Spinal cord (tissue), 10 donors: ENCODE data around the gene USP9Y. TPM values are rescaled to one million over a fixed set of nuclear protein-coding genes. Genes with fewer than 3 reads are reported as not detected.

Experiments
- DNase-seq, 6 donors: peaks; one replicate each; pipeline versions ENCODE4 v3.0.0 to v3.0.0-alpha.2; 2013 to 2015; ENCODE audit warnings: low spot score in 6 of 6, low read depth in 4 of 6
- H3K27ac ChIP-seq: one replicate; pipeline ENCODE4 v1.5.1; 2013; ENCODE audit warnings: low read depth, low read length, control low read depth
- H3K27me3 ChIP-seq: one replicate; pipeline ENCODE4 v1.6.1; 2013; ENCODE audit warnings: low read length; ENCODE audit not compliant: control insufficient read depth, insufficient read depth
- H3K36me3 ChIP-seq: one replicate; pipeline ENCODE4 v1.6.1; 2013; ENCODE audit warnings: low read length; ENCODE audit not compliant: control insufficient read depth, insufficient read depth
- H3K4me1 ChIP-seq: one replicate; pipeline ENCODE4 v1.6.1; 2013; ENCODE audit warnings: low read length; ENCODE audit not compliant: control insufficient read depth, insufficient read depth
- H3K4me3 ChIP-seq: one replicate; pipeline ENCODE4 v1.5.1; 2013; ENCODE audit warnings: low read depth, low read length, control low read depth
- H3K9me3 ChIP-seq: one replicate; pipeline ENCODE4 v1.6.1; 2013; ENCODE audit warnings: low read length; ENCODE audit not compliant: control insufficient read depth, insufficient read depth
- WGBS: methylation state at CpG from one replicate; pipeline ENCODE4 v1.1.5; 2013; ENCODE audit warnings: missing lambda C conversion rate; ENCODE audit not compliant: insufficient coverage; 5-methylcytosine and 5-hydroxymethylcytosine counted together
- polyA plus RNA-seq, 2 donors: library from polyadenylated mRNA; unstranded; fragments of 120-200 nt; gene quantifications; one replicate each; pipeline ENCODE4 v1.2.1, GENCODE V29; 2013; ENCODE audit not compliant: insufficient read length in 2 of 2
- total RNA-seq, 2 donors: library from RNA; depleted of rRNA in 1 of 2; stranded (reverse); fragments of 120-200 nt in 1 of 2; fragments of >200 nt in 1 of 2; gene quantifications; one replicate each; pipeline versions ENCODE4 v1.2.3 to v1.2.4, GENCODE V29; 2013 to 2014
- donor health status: healthy.

The USP9Y gene
- total and polyA plus RNA-seq, 4 donors = 44.2 to 55.4 TPM; not detected in 2

DNA sequence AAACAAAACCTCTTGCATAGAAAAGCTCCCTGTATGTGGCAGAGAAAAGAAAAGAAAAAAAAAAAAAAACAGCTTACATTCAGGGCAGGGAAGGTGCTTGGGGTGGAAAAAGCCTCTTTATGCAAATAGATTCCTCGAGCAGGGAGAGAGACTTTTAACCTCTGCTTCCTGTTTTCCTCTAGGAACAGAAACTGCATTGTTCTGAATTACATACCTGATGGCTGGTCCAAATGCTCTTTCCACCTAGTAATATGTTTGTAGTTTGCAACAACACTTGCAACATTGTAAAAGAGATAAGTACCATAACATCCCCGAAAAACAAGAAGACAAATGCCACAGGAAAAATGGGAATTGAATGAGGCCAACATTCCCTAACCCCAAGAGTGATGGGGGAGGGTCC is 944 bp upstream of the USP9Y start:
- whole genome bisulfite sequencing = no CpG with 5 or more reads among the region's 2 CpGs

GRCh38 chrY:12702174-12702573 is 1.1 kb downstream of the USP9Y start:
- Histone ChIP-seq H3K27me3 (no peaks in the 10 kb centered on the region), H3K9me3 (no peaks in the 10 kb centered on the region), H3K4me1 (no peaks in the 10 kb centered on the region), H3K4me3 (no peak overlapping the region), H3K27ac (no peak overlapping the region), H3K36me3 (no peaks in the 10 kb centered on the region)
- no peak for DNase-seq
- no CpG with 5 or more reads among the region's 1 CpG for WGBS

More for the DNA sequence above, 944 bp upstream of the USP9Y start:
- H3K27me3 ChIP-seq = no peaks in the 10 kb centered on the region
- no peak overlapping the region for H3K4me3 ChIP-seq
- no peaks in the 10 kb centered on the region for H3K36me3 ChIP-seq
- H3K27ac ChIP-seq = no peak overlapping the region
- no peaks in the 10 kb centered on the region for H3K9me3 ChIP-seq
- no peak for DNase-seq
- H3K4me1 ChIP-seq = no peaks in the 10 kb centered on the region

DNA sequence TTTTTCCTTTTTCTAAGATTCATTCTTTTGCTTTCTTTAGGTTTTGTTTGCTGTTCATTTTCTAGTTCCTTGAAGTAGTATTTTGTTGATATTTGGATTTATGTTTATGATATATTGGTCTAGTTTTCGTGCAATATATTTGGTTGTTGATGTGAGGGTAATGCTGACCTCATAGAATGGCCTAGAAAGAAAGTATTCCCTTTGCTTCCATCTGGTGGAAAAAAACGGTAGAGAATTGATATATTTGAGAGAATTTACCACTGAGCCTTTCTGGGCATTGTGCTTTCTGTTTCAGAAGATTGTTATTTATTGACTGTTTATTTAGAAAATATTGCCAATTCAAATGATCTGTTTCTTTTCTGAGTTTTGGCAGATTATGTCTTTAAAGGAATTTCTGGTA is 9.4 kb downstream of the USP9Y start:
- Histone ChIP-seq H3K4me1 (no peaks in the 10 kb centered on the region), H3K27ac (no peak overlapping the region), H3K27me3 (no peaks in the 10 kb centered on the region), H3K36me3 (no peaks in the 10 kb centered on the region), H3K9me3 (no peaks in the 10 kb centered on the region), H3K4me3 (no peak overlapping the region)
- no peak for DNase-seq
- WGBS = no CpG with 5 or more reads among the region's 2 CpGs

DNA sequence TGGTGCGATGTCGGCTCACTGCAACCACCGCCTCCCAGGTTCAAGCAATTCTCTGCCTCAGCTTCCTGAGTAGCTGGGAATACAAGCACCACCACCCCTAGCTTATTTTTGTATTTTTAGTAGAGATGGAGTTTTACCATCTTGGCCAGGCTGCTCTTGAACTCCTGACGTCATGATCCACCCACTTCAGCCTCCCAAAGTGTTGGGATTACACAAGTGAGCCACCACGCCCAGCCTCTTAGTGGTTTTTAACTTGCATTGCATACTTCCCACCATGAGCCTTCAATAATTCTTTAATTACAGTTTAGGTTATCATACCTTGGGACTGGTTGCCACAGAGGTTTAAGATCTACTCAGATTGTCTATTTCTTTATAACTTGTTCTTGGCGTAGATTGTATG is 14.3 kb downstream of the USP9Y start:
- no peak overlapping the region for H3K27ac ChIP-seq

GRCh38 chrY:12729746-12730145 is 28.7 kb downstream of the USP9Y start:
- no peak overlapping the region for H3K4me3 ChIP-seq
- no peak overlapping the region for H3K27ac ChIP-seq
- H3K4me1 ChIP-seq = no peaks in the 10 kb centered on the region
- no peaks in the 10 kb centered on the region for H3K9me3 ChIP-seq
- H3K27me3 ChIP-seq = no peaks in the 10 kb centered on the region
- WGBS = no CpG with 5 or more reads among the region's 2 CpGs
- DNase-seq = no peak
- no peaks in the 10 kb centered on the region for H3K36me3 ChIP-seq

More for the DNA sequence above, 14.3 kb downstream of the USP9Y start:
- H3K4me1 ChIP-seq = no peaks in the 10 kb centered on the region
- H3K4me3 ChIP-seq = no peak overlapping the region
- H3K27me3 ChIP-seq = no peaks in the 10 kb centered on the region
- H3K9me3 ChIP-seq = no peaks in the 10 kb centered on the region
- no peaks in the 10 kb centered on the region for H3K36me3 ChIP-seq
- DNase-seq = no peak
- no CpG with 5 or more reads among the region's 6 CpGs for WGBS

- Histone ChIP-seq H3K4me1 (no peaks in the 10 kb centered on the region), H3K36me3 (no peaks in the 10 kb centered on the region)
- no CpG with 5 or more reads among the region's 3 CpGs for WGBS
Observed at GRCh38 chrY:12733625-12734024, 32.6 kb downstream of the USP9Y start.

GRCh38 chrY:12734051-12734450 is 33.0 kb downstream of the USP9Y start:
- no peaks in the 10 kb centered on the region for H3K4me1 ChIP-seq
- WGBS = no CpG with 5 or more reads among the region's 2 CpGs
- no peak overlapping the region for H3K4me3 ChIP-seq
- no peak overlapping the region for H3K27ac ChIP-seq
- H3K36me3 ChIP-seq = no peaks in the 10 kb centered on the region
- no peaks in the 10 kb centered on the region for H3K9me3 ChIP-seq
- no peaks in the 10 kb centered on the region for H3K27me3 ChIP-seq
- no peak for DNase-seq

More at GRCh38 chrY:12733625-12734024, 32.6 kb downstream of the USP9Y start:
- H3K4me3 ChIP-seq = no peak overlapping the region
- no peak for DNase-seq
- H3K27me3 ChIP-seq = no peaks in the 10 kb centered on the region
- H3K27ac ChIP-seq = no peak overlapping the region
- no peaks in the 10 kb centered on the region for H3K9me3 ChIP-seq

DNA sequence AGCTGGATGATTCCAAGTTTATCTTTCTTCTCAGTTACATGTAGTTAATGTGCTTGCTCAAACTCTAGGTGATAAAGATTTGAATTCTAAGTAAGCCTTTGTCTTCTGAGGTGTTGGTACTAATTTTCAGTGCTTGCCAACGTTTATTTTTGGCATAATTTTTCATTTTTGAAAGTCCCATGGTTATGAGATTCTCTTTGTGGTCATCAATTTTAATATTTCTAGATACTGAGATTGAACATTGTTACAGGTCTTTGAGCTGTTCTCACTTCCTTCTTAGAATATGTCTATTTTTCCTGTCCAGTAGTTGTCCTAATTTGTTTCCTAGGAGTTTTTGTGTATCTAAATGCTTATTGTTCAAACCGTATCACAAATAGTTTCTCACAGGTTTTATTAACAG is 40.4 kb downstream of the USP9Y start:
- no CpG with 5 or more reads among the region's 2 CpGs for WGBS
- H3K4me1 ChIP-seq = no peaks in the 10 kb centered on the region
- H3K27me3 ChIP-seq = no peaks in the 10 kb centered on the region
- no peak for DNase-seq
- no peaks in the 10 kb centered on the region for H3K9me3 ChIP-seq
- H3K4me3 ChIP-seq = no peak overlapping the region
- H3K36me3 ChIP-seq = no peaks in the 10 kb centered on the region
- H3K27ac ChIP-seq = no peak overlapping the region

DNA sequence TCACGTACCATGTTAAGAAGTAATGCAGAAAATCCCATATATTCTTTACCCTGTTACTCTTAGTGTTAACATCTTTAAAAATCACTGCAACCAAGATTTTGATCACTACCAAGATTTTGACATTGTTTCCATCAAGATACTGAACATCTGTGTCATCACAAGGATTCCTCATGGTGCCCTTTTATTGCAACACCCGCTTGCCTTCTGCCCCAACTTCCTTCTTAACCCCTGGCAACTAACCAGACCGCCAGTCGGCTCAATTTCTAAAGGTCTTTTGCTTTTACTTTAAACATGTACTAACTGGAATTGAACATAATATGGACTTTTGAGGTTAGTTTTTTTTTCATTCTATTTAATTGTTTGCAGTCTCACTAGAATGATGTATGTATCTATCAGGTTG is 41.7 kb downstream of the USP9Y start:
- Histone ChIP-seq H3K4me3 (no peak overlapping the region), H3K27me3 (no peaks in the 10 kb centered on the region), H3K36me3 (no peaks in the 10 kb centered on the region), H3K9me3 (no peaks in the 10 kb centered on the region), H3K4me1 (no peaks in the 10 kb centered on the region), H3K27ac (no peak overlapping the region)
- WGBS = no CpG with 5 or more reads among the region's 4 CpGs
- no peak for DNase-seq

- Histone ChIP-seq H3K4me3 (no peak overlapping the region), H3K27me3 (no peaks in the 10 kb centered on the region), H3K27ac (no peak overlapping the region), H3K36me3 (no peaks in the 10 kb centered on the region), H3K4me1 (no peaks in the 10 kb centered on the region), H3K9me3 (no peaks in the 10 kb centered on the region)
- WGBS = no CpG with 5 or more reads among the region's 2 CpGs
- no peak for DNase-seq
Observed at GRCh38 chrY:12744091-12744490, 43.1 kb downstream of the USP9Y start.
